HEK293T (cell line): ENCODE measurements around the gene HES3.

ENCODE experiments used
- CTCF ChIA-PET: fragments of 350-600 bp; formaldehyde crosslinking; extraction: SDS; loops from one replicate; lab custom pipeline; 2021; ENCODE audit warnings: antibody characterized with exemption, inconsistent platforms; lab: Yijun Ruan, JAX
- POLR2A ChIA-PET: fragments of 350-600 bp; formaldehyde crosslinking; extraction: SDS; loops from one replicate; lab custom pipeline; 2020; ENCODE audit warnings: antibody characterized with exemption, inconsistent platforms; lab: Yijun Ruan, JAX
- DNase-seq: peaks from one replicate; pipeline ENCODE4 v3.0.0; 2012; ENCODE audit warnings: mixed read lengths; ENCODE audit errors: extremely low spot score
- ARNT ChIP-seq: fragments of 450-650 bp; IDR thresholded peaks from 2 replicates; pipeline ENCODE4 v1.6.1; 2017; ENCODE audit warnings: mild to moderate bottlenecking
- BHLHE40 ChIP-seq: fragments of 450-650 bp; IDR thresholded peaks from 2 replicates; pipeline ENCODE4 v1.6.1; 2016; ENCODE audit warnings: mild to moderate bottlenecking, moderate library complexity, borderline replicate concordance
- CTBP1 ChIP-seq: fragments of 450-650 bp; IDR thresholded peaks from 2 replicates; pipeline ENCODE4 v1.6.1; 2016; ENCODE audit warnings: borderline replicate concordance
- ELF4 ChIP-seq: fragments of 450-650 bp; IDR thresholded peaks from 2 replicates; pipeline ENCODE4 v1.6.1; 2017; ENCODE audit warnings: antibody characterized with exemption
- FOXA1 ChIP-seq: fragments of 450-650 bp; IDR thresholded peaks from 2 replicates; pipeline ENCODE4 v1.6.1; 2016; ENCODE audit warnings: mild to moderate bottlenecking
- FOXK2 ChIP-seq: fragments of 450-650 bp; IDR thresholded peaks from 2 replicates; pipeline ENCODE4 v1.6.1; 2016; ENCODE audit warnings: mild to moderate bottlenecking
- FOXM1 ChIP-seq: fragments of 450-650 bp; IDR thresholded peaks from 2 replicates; pipeline ENCODE4 v1.6.1; 2017; ENCODE audit warnings: mild to moderate bottlenecking, borderline replicate concordance
- HDGF ChIP-seq: fragments of 450-650 bp; IDR thresholded peaks from 2 replicates; pipeline ENCODE4 v1.6.1; 2017; ENCODE audit warnings: antibody characterized with exemption, borderline replicate concordance
- L3MBTL2 ChIP-seq: fragments of 450-650 bp; conservative IDR thresholded peaks from 2 replicates; pipeline ENCODE4 v1.6.1; 2016; ENCODE audit warnings: mild to moderate bottlenecking
- LEF1 ChIP-seq: fragments of 450-650 bp; IDR thresholded peaks from 2 replicates; pipeline ENCODE4 v1.6.1; 2017; ENCODE audit warnings: mild to moderate bottlenecking, borderline replicate concordance
- NFRKB ChIP-seq: fragments of 450-650 bp; IDR thresholded peaks from 2 replicates; pipeline ENCODE4 v1.6.1; 2016; ENCODE audit warnings: mild to moderate bottlenecking, moderate library complexity
- SP1 ChIP-seq: fragments of 450-650 bp; IDR thresholded peaks from 2 replicates; pipeline ENCODE4 v1.6.1; 2017
- SUZ12 ChIP-seq: fragments of 450-650 bp; IDR thresholded peaks from 2 replicates; pipeline ENCODE4 v1.6.1; 2016; ENCODE audit warnings: mild to moderate bottlenecking
- TARDBP ChIP-seq: fragments of 450-650 bp; IDR thresholded peaks from 2 replicates; pipeline ENCODE4 v1.6.1; 2016
- ZNF384 ChIP-seq: fragments of 450-650 bp; IDR thresholded peaks from 2 replicates; pipeline ENCODE4 v1.6.1; 2016
- TF ChIP-seq, protein P1 (sequence below): fragments of 450-650 bp; IDR thresholded peaks from 2 replicates; pipeline ENCODE4 v1.6.1; 2016

The HES3 gene

DNA sequence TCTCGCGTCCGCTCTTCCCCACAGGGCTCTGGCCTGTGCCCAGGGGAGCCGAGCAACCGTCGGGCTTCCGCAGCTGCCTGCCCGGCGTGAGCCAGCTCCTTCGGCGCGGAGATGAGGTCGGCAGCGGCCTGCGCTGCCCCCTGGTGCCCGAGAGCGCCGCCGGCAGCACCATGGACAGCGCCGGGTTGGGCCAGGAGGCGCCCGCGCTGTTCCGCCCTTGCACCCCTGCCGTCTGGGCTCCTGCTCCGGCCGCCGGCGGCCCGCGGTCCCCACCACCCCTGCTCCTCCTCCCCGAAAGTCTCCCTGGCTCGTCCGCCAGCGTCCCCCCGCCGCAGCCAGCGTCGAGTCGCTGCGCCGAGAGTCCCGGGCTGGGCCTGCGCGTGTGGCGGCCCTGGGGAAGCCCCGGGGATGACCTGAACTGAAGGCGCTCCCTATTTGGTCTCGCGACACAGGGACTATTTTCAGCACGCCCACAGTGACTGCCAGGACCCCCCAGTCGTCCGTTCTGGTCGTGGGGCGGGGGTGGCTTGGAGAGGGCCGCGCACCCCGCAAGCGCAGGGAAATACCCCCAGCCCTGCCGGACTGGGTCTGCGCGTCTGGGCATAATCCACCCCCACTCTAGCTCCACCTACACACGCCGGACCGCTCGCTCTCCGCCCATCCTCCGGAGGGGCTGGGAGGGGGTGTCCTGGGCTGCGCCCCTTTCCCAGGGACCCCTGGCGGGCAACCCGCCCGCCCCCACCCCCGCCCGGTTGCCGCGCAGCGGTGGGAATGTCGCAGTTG lies 1.3 kb downstream of the HES3 start:
- ChIA-PET CTCF (interaction anchor here (0.6 to 3.1 kb wide), 16 partner anchors 10 to 245 kb away, joined by 3 to 28 read pairs (median 6); partner anchors contain the start of gene ICMT), POLR2A (interaction anchor here (1.4 to 2.5 kb wide), 2 partner anchors 10 to 40 kb away, joined by 3 to 14 read pairs; partner anchors contain the start of gene ICMT)
- no peak for TF ChIP-seq SUZ12
- TF ChIP-seq, protein P1, sequence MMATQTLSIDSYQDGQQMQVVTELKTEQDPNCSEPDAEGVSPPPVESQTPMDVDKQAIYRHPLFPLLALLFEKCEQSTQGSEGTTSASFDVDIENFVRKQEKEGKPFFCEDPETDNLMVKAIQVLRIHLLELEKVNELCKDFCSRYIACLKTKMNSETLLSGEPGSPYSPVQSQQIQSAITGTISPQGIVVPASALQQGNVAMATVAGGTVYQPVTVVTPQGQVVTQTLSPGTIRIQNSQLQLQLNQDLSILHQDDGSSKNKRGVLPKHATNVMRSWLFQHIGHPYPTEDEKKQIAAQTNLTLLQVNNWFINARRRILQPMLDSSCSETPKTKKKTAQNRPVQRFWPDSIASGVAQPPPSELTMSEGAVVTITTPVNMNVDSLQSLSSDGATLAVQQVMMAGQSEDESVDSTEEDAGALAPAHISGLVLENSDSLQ, result no peak
- TF ChIP-seq NFRKB, result no peak
- no peak for TF ChIP-seq FOXK2
- no peak for TF ChIP-seq BHLHE40
- no peak for TF ChIP-seq SP1
- TF ChIP-seq LEF1, result no peak
- no peak for TF ChIP-seq TARDBP
- peak; percentile 85 for DNase-seq

- ChIA-PET CTCF (interaction anchor here (0.6 to 3.1 kb wide), 17 partner anchors 8 to 411 kb away, joined by 3 to 28 read pairs (median 6); no protein-coding TSS in a partner anchor), POLR2A (interaction anchor here (1.1 to 2.5 kb wide), 3 partner anchors 10 to 96 kb away, joined by 3 to 14 read pairs (median 4); partner anchors contain the start of gene ICMT)
- peak; percentile 71 for DNase-seq
- TF ChIP-seq BHLHE40 (no peak), L3MBTL2 (no peak), SP1 (no peak), ZNF384 (no peak), LEF1 (no peak)
- TF ChIP-seq, protein P1, result no peak
Observed at GRCh38 chr1:6245869-6246496, 2.0 kb downstream of the HES3 start.

DNA sequence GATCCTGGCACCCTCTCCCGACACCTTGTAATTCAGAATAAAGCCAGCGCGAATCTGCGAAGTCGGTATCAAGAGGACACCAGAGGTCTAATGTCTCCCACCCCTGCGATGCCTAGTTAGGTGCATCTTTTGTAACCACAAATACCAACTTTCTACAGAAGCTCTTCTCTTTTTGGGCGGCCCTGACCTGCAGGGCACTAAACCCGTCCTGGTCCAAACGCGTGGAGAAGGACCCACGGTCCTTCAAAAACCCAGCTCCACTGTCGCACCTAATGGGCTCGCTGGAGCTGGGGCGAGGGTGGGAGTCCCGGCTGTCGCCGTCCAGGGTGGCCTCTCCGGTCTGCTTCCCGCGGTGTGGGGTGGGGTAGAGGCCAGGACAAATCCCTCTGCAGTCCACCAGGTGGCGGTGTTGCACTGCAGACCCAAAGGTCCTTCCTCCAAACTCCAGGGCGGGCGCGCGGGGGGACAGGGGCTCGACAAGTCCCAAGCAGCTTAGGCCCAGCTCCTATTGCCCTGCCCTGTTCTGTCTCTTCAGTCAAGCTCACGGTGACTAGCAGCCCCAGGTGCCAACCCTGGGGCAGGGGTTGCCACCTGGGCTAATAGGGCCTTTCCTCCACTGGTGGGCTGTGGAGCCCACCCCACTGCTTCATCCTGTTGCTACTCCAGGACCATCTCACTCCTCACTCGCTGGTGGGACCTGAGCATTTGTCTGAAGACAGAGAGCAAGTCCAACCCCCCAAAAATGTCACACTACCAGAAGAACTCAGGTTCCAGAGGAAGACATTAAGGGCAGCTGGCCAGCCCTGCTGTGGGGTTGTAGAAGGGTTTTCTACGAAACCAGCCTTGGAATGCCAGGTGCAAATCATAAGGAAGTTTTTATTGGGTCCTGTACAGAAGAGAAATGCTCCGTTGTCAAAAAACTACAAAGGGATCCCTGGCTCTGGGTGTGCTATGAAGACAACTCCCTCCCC lies 2.8 kb downstream of the HES3 start:
- CTCF ChIA-PET, result interaction anchor here (0.6 to 3.1 kb wide), 23 partner anchors 9 to 410 kb away, joined by 3 to 28 read pairs (median 5); no protein-coding TSS in a partner anchor
- POLR2A ChIA-PET, result interaction anchor here (1.1 kb wide), 1 partner anchor 95 kb away, joined by 4 read pairs; no protein-coding TSS in a partner anchor
- TF ChIP-seq BHLHE40 (no peak), CTBP1 (no peak), FOXM1 (no peak), SUZ12 (no peak), ARNT (no peak), FOXA1 (no peak), ZNF384 (no peak), NFRKB (no peak), FOXK2 (no peak), SP1 (no peak), TARDBP (no peak), L3MBTL2 (no peak), ELF4 (no peak), LEF1 (no peak), HDGF (no peak)
- TF ChIP-seq, protein P1, result no peak
- peak; percentile 88 for DNase-seq

- TF ChIP-seq ZNF384 (no peak), FOXA1 (no peak), NFRKB (no peak), SUZ12 (no peak), HDGF (no peak), BHLHE40 (no peak), ARNT (no peak), SP1 (no peak), LEF1 (no peak), CTBP1 (no peak), ELF4 (no peak), TARDBP (no peak), FOXM1 (no peak), L3MBTL2 (no peak), FOXK2 (no peak)
- TF ChIP-seq, protein P1, result no peak
- CTCF ChIA-PET, result interaction anchor here (0.9 to 3.1 kb wide), 8 partner anchors 9 to 162 kb away, joined by 3 to 28 read pairs (median 12); no protein-coding TSS in a partner anchor
- DNase-seq, result no peak
- POLR2A ChIA-PET, result no interaction called here
Observed at GRCh38 chr1:6247651-6248050, 3.7 kb downstream of the HES3 start.
